GM18499 (cell line): Measurements from ENCODE around the gene S100A13.
"Not testable (repeated sequence)": the region's sequence is repeated elsewhere in the genome, so short reads cannot be mapped to it uniquely, and the experiment has no call there.

Experiments
- ATAC-seq: cut with Tn5 transposase; IDR thresholded peaks from one replicate; pipeline ENCODE4 v1.9.1; 2021; ENCODE audit warnings: moderate number of reproducible peaks; ENCODE audit not compliant: insufficient read depth, unreplicated experiment

S100A13 gene

DNA sequence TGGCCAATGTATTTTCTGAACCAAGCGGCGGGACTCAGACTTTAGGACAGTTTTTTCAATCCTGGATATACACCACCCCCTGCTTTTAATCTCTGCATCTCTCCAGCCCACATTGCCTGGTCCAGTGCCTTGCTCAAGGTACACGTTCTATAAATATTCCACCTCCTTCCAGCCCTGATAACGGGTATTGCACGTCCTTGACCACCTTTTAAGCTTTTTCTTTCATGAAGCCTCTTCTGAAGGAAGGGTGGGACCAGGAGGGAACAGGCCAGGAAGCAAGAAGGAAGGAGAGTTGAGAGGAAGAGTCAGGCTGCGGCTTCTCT lies 17.8 kb downstream of the S100A13 start:
- ATAC-seq: no peak

DNA sequence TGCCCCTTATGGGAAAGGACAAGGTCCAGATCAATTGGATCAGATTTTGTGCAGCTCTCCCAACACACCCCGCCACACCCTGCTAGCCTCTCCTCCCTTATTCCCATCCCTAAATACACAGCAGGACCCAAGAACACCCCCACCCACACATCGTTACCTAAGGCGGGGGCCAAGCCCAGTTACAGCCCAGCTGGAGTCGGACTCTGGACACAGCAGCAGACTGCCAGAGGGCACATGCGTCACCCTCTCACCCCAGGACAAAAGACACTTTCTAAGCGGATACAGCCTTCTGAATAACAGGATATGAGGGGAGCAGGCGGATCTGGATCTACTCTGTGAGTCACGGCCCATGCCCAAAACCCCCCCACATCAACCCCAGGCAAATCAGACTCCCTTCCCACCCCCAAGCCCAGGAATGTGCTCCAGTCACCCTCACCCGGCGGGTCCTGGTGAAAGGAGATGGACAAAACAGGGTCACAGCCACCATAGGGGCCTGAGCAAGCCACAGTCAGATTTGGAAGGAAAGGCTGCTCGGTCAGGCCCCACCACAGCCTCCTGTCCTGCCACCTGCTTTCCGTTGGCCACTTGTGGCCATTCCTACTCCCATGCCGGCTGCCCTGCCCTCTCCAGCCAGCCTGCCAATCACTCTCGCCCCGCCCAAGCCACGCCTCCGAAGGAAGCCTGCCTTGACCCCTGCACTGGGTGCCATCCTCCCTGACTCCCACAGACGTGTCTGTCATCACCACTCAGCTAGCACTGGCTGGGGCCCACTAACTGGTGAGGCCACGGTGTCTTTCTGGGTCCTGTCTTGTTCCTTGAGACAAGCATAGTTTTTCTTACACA lies 18.3 kb downstream of the S100A13 start:
- ATAC-seq: no peak

DNA sequence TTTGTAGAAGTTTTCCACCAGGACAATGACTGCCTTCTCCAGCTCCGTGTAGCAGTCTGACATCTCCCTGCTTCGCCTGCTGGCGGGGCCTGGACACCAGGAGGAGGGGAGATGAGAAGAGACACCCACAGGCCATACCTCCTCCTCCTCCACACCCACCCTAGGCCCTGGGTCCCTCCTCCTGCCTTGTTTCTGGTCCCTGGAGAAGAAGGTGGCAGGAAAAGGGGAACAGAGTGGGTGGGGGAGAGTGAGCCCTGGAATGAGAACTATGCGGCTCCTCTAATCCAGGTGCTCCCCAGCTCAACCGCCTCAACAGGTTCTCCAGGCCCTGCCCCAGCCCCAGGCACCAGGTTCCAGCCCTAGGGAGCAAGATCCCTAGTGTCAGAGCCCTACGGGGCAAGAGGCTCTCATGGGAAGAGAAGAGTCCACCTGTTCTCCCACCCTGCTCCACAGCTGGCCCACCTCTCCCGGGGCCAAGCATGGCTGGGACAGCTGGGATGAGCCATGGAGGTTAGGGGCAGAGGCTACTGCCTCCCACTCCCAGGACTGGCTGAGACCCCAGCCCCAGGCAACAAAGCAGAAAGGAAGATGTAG lies 19.1 kb downstream of the S100A13 start:
- no peak for ATAC-seq

DNA sequence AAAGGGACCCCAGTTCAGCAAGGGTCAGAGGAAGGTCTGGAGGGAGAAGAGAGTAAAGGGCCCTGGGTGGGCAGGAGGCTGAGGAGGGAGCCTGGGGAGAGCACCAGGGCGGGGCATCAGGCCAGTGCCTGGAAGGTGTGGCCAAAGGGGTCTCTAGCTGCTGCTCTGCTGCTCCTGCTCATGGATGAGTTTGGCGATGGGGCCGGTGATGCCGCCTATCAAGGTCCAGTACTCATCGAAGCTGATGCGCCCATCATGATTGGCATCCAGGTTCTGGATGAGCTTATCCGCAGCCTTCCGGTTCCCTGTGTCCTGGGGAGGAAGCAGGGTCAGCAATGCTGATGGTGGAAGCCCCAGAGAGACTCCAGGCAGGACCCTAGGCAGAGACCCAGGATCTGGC lies 19.9 kb downstream of the S100A13 start:
- ATAC-seq: no peak

DNA sequence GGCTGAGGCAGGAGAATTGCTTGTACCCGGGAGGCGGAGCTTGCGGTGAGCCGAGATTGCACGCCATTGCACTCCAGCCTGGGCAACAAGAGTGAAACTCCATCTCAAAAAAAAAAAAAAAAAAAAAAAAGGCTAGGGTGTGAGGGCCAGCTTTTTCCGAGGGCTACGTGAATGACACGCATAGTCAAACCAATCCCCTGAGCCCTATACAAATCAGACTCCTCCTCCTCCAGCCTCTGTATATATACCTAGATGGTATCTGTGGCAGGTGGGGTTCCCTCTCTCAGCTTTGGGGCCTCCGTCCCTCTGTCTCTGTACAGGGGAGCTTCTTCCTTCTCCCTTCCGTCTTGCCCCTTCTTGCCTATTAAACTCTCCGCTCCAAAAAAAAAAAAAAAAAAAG lies 21.1 kb downstream of the S100A13 start:
- no peak for ATAC-seq

DNA sequence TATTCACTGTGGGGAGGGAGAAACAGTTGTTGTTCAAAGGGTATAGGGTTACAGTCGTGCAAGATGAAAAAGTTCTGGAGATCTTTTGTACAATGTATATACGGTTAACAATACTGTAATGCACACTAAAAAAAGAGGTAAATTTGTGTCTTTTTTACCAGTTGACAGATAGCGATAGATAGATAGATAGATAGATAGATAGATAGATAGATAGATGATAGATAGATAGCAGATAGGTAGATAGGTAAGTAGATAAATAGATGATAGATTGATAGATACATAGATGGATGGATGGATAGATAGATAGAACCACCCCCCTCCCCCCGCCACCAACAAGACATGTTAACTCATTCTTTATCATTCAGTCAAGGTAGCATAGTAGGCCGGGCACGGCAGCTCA lies 24.6 kb downstream of the S100A13 start:
- ATAC-seq: no peak

DNA sequence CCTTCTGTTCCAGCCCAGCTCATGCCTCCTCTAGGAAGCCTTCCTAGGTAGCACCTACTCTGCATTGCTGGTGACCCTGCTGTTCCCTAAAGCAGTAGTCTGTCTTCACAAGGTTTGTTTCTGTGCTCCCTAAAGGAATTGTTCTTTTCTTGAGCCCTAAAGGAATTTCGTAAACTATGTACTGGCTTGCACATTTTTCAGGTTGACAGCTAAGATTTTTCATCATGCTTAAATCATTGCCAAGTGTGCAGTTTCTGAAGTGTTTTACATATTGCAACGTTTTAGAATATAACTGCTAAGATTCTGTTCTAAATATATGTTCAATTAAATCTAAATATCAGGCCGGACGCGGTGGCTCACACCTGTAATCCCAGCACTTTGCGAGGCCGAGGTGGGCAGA lies 27.5 kb downstream of the S100A13 start:
- no peak for ATAC-seq

DNA sequence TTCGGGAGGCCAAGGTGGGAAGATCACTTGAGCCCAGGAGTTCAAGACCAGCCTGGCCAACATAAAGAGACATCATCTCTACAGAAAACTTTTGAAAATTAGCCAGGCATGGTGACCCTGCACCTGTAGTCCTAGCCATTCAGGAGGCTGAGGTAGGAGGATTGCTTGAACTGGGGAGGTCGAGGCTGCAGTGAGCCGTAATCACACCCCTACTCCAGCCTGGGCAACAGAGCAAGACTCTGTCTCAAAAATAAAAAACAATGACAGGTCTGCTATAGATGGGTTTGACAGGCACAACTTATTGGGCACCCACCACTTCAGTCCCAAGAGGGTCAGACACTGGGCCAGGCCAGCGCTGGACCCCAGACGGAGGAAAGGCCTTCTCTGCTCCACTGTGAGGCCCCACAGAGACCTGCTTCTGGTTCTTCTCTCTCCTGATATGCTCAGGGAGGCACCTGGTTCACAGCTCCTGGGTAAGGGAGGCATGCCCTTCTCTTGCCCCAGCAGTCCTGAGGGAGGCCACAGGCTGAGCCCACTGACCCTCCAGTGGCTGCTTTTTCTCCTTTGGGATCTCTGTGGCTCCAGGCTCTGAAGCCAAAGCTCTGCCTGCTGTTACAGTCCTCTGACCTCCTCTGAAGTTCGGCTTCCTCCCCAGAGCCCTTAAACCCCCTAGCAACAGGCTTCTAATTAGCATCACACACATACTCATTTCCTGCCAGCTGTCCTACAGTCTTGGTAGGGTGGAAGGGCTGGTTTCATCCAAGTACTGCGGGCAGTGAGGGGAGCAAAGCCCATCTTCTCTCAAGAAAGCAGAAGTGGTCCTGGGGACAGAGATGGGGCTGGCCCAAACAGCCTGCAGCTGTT lies 28.8 kb downstream of the S100A13 start:
- peak; percentile 85 for ATAC-seq

DNA sequence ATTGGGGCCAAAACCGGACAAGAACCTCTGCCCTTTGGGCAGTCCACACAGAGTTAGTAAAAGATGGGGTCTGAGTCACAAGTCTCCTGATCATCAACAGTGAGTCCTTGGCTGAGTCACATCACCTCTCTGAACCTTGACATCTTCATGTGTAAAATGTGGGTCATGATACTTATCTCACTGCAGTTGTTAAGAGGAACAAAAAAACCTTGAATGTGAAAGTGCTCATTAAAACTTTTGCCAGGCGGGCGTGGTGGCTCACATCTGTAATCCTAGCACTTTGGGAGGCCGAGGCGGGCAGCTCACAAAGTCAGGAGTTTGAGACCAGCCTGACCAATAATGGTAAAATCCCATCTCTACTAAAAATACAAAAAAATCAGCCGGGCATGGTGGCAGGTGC lies 30.1 kb downstream of the S100A13 start:
- ATAC-seq: no peak

DNA sequence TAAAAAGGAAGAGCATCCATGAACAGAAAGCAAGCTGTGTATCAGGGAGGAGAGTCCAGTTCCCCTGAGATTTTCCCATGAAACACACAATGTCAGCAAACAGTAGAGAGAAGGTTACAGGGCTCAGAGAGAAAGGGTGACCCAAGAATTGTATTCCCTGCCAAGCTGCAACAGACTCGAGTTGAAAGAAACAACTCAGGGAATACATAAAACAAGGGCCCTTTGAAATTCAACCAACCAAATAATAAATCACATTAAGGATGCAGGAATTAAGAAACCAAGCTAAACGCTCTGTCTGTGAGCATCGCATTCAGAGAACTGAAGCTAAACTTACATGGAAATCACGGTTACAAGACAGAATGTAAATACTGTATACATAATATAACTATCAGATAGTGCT lies 34.6 kb downstream of the S100A13 start:
- ATAC-seq: no peak

DNA sequence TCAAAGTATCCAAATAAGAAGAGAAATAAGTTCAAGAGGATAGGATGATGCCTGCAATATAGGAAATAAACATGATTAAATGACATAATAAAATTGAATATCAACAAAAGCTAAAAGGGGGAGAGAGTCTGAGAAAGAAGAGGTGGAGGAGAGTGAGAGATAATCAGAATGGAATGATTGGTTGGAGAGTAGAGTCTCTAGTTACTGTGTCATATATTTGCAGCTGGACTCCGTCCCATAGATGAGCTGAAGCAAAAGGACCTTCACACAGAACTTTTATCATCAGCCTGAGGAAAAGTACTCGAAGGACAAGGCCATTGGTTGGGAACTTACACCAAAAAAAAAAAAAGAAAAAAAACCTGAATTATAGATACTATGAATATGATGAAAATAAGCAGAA lies 38.8 kb downstream of the S100A13 start:
- ATAC-seq: no peak

DNA sequence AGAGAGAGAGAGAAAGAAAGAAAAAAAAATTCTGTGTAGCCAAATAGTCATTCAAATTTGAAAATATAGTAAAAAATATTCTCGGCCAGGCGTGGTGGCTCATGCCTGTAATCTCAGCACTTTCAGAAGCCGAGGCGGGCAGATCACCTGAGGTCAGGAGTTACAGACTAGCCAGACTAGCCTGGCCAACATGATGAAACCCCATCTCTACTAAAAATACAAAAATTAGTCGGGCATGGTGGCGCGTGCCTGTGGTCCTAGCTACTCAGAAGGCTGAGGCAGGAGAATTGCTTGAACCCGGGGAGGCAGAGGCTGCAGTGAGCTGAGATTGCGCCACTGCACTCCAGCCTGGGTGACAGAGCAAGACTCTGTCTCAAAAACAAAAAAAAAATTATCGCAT lies 39.3 kb downstream of the S100A13 start:
- not testable (repeated sequence) for ATAC-seq

DNA sequence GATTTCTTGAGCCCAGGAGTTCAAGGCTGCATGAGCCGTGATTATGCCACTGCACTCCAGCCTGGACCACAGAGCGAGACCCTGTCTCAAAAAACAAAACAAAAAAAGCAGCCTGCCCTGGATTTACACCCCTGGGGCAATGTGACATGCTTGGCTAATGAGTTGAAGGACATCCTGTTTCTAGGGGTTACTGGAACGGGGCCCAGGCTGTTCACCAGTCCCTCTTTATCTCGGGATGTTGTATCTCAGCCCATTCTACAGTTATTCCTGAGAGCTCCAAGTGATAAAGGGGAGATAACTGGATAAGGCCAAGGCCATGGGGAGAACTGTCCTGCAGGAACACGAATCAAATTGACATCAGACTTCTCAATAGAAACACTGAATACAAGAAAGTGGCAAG lies 40.0 kb downstream of the S100A13 start:
- no peak for ATAC-seq

DNA sequence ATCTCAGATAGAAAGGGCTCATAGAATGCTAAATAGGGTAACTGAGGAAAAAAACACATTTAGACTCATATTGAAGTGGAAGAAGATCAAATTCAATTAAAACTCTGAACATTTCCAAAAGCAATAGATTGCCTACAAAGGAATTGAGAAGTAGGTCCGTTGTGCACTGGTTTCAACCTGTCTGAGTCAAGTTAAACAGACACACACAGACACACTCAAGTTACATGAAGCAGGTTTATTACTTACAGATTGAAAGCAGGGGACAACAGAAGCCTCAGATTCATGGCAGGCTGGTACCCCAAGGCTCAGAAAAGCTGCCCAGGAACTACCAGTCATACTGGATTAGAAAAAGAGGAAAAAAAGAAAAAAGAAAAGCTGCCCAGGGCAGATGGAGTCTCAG lies 41.0 kb downstream of the S100A13 start:
- ATAC-seq: no peak

DNA sequence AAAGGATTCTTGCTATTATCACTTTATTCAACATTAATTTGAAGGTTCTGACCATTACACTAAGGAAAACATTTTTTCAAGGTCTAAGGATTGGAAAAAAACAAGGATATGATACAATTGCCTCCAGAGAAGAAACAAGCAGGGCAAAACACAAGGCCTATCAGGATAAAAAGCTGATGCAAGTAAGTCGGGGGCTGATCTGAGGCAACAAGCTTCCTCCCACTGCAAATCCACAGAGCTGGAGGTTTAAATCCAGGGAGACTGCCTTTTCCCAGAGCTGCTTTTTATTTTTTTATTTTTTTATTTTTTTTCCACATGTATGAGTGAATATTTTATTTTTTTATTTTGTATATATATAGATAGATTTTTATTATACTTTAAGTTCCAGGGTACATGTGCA lies 42.3 kb downstream of the S100A13 start:
- no peak for ATAC-seq

DNA sequence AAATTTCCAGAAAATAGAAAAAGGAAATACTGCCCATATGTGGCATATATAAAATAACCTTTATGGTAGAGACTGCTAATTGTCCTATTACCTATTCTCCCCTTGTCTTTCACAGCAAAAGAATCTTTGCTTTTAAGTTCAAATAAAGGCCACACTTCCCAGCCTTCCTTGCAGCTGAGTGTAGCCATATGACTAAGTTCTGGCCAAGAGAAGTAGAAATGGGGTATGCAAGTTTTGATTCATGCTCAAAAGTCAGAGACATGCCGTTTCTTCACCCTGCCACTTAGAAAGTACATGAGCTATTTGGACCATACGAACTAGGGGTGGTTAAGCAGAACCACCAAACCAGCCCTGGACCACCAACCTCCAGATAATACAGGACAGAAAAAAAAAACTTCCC lies 43.3 kb downstream of the S100A13 start:
- no peak for ATAC-seq

DNA sequence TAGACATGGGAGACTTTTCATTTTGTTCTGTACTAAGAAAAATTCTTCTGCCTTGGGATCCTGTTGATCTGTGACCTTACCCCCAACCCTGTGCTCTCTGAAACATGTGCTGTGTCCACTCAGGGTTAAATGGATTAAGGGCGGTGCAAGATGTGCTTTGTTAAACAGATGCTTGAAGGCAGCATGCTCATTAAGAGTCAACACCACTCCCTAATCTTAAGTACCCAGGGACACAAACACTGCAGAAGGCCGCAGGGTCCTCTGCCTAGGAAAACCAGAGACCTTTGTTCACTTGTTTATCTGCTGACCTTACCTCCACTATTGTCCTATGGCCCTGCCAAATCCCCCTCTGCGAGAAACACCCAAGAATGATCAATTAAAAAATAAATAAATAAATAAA lies 43.8 kb downstream of the S100A13 start:
- not testable (repeated sequence) for ATAC-seq

DNA sequence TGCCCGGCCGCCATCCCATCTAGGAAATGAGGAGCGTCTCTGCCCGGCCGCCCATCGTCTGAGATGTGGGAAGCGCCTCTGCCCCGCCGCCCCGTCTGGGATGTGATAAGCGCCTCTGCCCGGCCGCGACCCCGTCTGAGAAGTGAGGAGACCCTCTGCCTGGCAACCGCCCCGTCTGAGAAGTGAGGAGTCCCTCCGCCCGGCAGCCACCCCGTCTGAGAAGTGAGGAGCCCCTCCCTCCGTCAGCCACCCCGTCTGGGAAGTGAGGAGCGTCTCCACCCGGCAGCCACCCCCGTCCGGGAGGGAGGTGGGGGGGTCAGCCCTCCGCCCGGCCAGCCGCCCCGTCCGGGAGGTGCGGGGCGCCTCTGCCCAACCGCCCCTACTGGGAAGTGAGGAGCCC lies 44.5 kb downstream of the S100A13 start:
- ATAC-seq: not testable (repeated sequence)

DNA sequence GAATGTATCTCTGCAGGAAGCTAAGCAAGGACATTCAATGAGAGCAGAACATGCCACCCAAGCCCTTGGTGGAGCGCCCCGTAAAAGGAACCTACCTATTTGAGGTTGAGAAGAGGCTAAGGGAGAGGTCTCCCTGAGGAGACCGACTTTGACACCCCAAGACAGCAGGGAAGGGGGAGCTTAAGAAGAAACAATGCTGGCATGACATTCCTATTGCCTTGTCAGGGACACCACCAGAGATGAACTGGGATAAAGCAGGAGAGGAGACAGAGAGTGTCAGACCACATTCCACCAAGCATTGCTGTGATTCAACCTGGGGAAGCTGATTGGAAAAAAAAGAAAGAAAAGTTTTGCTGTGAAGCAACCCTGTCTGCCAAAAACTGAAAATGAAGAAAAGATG lies 48.4 kb downstream of the S100A13 start:
- no peak for ATAC-seq

DNA sequence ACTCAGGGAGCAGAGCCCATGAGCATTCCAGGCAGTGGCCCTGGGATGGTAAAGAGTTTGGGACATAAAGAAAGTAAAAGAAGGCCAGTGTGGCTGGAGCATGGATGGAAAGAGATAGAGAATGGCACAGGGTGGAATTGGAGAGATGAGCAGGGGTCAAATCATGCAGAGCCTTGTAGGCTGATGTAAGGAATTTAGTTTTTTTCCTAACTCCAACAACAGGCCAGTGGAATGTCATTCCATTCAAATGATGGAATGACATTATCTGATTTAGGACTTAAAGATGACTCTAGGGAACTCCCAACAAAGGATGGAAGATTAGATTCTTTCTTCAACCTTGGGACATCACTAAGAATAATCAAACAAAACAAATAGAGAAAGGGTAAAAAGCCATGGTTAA lies 48.8 kb downstream of the S100A13 start:
- ATAC-seq: no peak

DNA sequence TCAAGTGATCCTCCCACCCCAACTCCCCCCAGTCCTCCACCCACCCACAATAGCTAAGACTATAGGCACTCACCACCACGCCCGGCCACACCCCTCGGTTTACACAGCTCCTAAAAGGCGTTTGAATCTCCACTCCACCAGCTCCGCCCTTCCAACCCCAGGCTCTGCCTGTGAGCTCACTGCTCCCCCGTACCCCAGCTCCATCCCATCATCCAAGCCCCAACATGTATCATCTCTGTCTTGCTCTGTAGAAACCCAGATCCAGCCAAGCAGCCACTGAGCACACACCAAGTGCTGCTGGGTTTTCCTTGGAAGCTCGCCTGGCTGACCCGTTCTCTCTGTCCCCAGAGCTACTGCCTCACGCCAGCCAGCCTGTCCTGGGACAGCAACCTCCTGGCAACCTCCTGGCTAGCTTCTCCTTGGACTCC lies 49.7 kb downstream of the S100A13 start:
- no peak for ATAC-seq
